Osteocyte (in vitro differentiated cells): Measurements from ENCODE around the gene CAPN11. TPM values are rescaled to one million over a fixed set of nuclear protein-coding genes. Genes with fewer than 3 reads are reported as not detected.

Experiments used
- DNase-seq: peaks from one replicate; pipeline ENCODE4 v3.0.0; 2021; ENCODE audit warnings: mixed read lengths; ENCODE audit not compliant: unreplicated experiment; ENCODE audit errors: extremely low spot score
- H3K27ac Mint-ChIP-seq: one replicate; pipeline ENCODE4 v1.8.0; 2021; ENCODE audit warnings: mild to moderate bottlenecking, mixed read lengths; ENCODE audit not compliant: unreplicated experiment
- H3K27me3 Mint-ChIP-seq: one replicate; pipeline ENCODE4 v1.8.0; 2021; ENCODE audit warnings: mixed read lengths; ENCODE audit not compliant: unreplicated experiment
- H3K36me3 Mint-ChIP-seq: one replicate; pipeline ENCODE4 v1.8.0; 2021; ENCODE audit warnings: mixed read lengths; ENCODE audit not compliant: unreplicated experiment
- H3K4me1 Mint-ChIP-seq: one replicate; pipeline ENCODE4 v1.8.0; 2021; ENCODE audit warnings: mixed read lengths; ENCODE audit not compliant: unreplicated experiment
- H3K4me3 Mint-ChIP-seq: one replicate; pipeline ENCODE4 v1.8.0; 2021; ENCODE audit warnings: mild to moderate bottlenecking, moderate library complexity, mixed read lengths; ENCODE audit not compliant: unreplicated experiment
- H3K9me3 Mint-ChIP-seq: one replicate; pipeline ENCODE4 v1.8.0; 2021; ENCODE audit warnings: mixed read lengths; ENCODE audit not compliant: unreplicated experiment
- CTCF ChIP-seq: fragments of 200-600 bp; sonication (generic); IDR thresholded peaks from 2 replicates; pipeline ENCODE4 v1.5.0; 2021; ENCODE audit warnings: antibody characterized with exemption, mild to moderate bottlenecking, moderate library complexity
- total RNA-seq: library from RNA; stranded (reverse); gene quantifications from 2 replicates; pipeline ENCODE4 v1.2.1, GENCODE V29; 2021

Gene CAPN11
- total RNA-seq, 1 donor from 2014 or later: not detected

- Mint-ChIP-seq H3K27ac (no peak overlapping the region), H3K9me3 (no peaks in the 10 kb centered on the region), H3K4me1 (no peaks in the 10 kb centered on the region), H3K36me3 (peaks cover 2% of the 10 kb centered on the region), H3K27me3 (peaks cover 6% of the 10 kb centered on the region), H3K4me3 (no peak overlapping the region)
- no peak for TF ChIP-seq CTCF
- DNase-seq: no peak
These were observed 52.7 kb downstream of the CAPN11 start for GRCh38 chr6:44211284-44211683.

GRCh38 chr6:44214307-44214706 lies 55.7 kb downstream of the CAPN11 start:
- no peaks in the 10 kb centered on the region for H3K36me3 Mint-ChIP-seq
- no peak overlapping the region for H3K4me3 Mint-ChIP-seq
- H3K4me1 Mint-ChIP-seq: peaks cover 27% of the 10 kb centered on the region
- no peak for DNase-seq
- TF ChIP-seq CTCF: no peak
- peaks cover 6% of the 10 kb centered on the region for H3K27me3 Mint-ChIP-seq
- H3K9me3 Mint-ChIP-seq: no peaks in the 10 kb centered on the region
- no peak overlapping the region for H3K27ac Mint-ChIP-seq

- TF ChIP-seq CTCF: no peak
- Mint-ChIP-seq H3K4me3 (no peak within 1 kb of the TSS), H3K4me1 (peaks cover 45% of the 10 kb centered on the region), H3K27ac (peak within 1 kb of the TSS; percentile 63), H3K36me3 (no peaks in the 10 kb centered on the region), H3K27me3 (peaks cover 6% of the 10 kb centered on the region), H3K9me3 (no peaks in the 10 kb centered on the region)
- DNase-seq: no peak
These were observed 58.2 kb downstream of the CAPN11 start, which contains the start of gene MYMX for GRCh38 chr6:44216677-44217331. Gene MYMX, plus strand, starts transcription at chr6:44216926. Its CDS starts 546 bp downstream, at chr6:44217472.

GRCh38 chr6:44217332-44218143 lies 58.9 kb downstream of the CAPN11 start:
- Mint-ChIP-seq H3K9me3 (no peaks in the 10 kb centered on the region), H3K36me3 (no peaks in the 10 kb centered on the region), H3K27ac (peak overlapping the region; percentile 94), H3K4me3 (no peak overlapping the region), H3K4me1 (peaks cover 51% of the 10 kb centered on the region), H3K27me3 (peaks cover 6% of the 10 kb centered on the region)
- DNase-seq: no peak
- no peak for TF ChIP-seq CTCF
